Effector CD4-positive, alpha-beta T cell (primary cell): ENCODE measurements around the gene DNAJB4.
"Not testable (repeated sequence)": the region's sequence is repeated elsewhere in the genome, so short reads cannot be mapped to it uniquely, and the experiment has no call there.

Experiments used
- DNase-seq: peaks from one replicate; pipeline ENCODE4 v3.0.0-alpha.2; 2020

The DNAJB4 gene

DNA sequence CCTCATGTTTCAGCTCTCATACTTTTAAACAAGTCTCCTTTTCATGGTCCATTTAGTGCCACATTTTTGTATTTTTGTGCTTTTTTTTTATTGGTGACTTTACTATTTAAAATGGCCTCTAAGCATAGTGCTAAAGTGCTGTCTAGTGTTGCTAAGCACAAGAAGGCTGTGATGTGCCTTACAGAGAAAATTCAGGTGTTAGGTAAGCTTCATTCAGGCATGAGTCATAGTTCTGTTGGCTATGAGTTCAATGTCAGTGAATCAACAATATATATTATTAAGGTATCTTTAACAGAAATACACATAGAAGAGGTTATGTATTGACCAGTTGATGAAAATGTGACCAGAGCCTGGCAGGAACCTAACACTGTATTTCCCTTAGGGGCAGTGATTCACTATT lies 13.1 kb upstream of the DNAJB4 start:
- DNase-seq = no peak

DNA sequence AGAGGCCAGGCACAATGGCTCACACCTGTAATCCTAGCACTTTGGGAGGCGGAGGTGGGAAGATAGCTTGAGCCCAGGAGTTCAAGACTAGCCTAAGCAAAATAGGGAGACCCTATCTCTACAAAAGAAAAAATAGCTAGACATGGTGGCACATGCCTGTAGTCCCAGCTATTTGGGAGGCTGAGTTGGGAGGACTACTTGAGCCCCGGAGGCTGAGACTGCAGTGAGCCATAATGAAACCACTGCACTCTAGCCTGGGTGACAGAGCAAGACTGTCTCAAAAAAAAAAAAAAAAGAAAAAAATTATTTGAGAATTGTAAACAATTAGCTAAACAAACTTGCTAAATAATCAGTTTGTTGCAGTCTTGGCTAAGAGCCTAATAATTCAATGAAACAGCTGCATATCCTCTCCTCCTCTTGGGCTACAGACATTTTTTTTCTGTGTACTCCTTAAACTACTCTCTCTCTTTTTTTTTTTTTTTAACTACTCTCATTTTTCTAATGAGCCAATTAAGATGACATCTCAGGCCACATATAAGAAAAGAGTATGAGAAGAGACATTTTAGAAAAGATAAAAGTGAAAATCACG lies 10.5 kb upstream of the DNAJB4 start:
- DNase-seq = no peak

DNA sequence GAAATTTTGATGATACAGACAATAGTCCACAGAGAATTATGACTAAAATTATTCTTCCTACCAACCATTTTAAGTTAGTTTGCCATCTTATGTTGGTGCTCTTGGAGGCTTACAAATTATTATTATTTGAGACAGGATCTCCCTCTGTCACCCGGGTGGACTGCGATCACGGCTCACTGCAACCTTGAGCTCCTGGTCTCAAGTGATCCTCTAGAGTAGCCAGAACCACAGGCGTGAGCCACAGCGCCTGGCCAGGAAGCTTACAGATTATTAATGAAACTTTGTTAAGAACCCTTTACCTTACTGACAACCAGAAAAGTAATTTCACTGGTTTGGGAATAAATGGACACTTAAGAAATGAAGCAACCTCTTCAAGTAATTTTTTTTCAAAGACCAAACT lies 8.0 kb upstream of the DNAJB4 start:
- DNase-seq = no peak

DNA sequence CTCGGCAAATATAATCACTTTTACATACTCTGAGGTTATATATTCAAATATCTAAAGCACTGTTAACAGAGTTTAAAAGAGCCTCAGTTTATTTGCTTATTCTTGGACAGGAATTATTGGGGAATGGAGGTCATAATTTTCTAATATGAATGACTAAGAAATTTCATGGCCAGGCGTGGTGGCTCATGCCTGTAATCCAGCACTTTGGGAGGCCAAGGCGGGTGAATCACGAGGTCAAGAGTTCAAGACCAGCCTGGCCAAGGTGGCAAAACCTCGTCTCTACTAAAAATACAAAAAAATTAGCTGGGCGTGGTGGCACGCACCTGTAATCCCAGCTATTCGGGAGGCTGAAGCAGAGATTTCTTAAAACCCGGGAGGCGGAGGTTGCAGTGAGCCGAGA lies 4.2 kb upstream of the DNAJB4 start:
- not testable (repeated sequence) for DNase-seq

GRCh38 chr1:78003070-78003746 lies 1.5 kb upstream of the DNAJB4 start:
- no peak for DNase-seq

DNA sequence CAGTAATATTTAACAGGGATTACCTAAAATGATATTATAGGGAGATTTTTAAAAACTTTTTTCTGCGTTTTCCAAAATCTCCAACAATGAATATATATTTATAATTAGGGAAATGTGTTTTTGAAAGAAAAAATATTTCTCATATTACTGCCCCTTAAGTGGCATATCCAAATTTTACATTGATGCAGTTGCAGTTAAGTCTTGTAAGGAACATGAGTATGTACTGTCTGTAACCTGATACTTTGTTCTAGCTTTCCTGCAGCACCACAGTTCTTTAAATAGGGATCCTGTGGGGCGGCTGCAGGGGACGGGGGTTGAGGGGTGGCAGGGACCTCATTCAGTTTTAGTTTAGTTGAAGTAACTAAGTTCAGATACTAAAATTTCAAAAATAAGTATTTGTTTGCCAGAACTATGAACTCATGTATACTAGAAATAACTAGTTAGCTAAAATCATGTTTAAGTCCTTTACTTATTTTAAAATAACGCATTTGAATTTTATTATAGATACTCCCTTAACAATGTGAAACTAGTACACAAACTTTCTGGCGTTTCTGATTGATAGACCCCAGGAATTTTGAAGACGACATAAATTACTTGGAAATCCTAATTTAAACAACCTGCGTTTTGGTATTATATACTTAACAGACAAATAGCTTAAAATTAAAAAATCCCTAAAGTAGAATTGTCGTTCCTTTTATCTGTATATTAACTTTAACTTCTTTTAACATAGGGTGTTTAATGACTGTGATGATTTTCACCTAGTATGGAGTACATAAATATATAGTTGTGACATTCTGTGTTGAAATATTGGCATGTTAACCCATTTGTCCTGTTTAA lies 639 bp upstream of the DNAJB4 start:
- no peak for DNase-seq

DNA sequence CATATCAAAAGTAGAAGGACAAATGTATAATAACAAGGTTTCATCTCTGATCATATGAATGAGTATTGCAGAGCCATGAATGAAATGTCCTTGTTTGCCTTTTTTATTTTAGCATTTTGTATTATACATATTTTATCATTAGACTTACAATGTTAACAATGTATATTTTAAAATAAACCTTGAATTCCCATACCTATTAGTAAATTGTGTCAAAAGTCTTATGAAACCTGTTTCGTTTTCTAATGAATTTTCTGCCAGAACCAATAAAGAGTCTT lies 646 bp downstream of the DNAJB4 start:
- DNase-seq = no peak

- no peak for DNase-seq
Observed at GRCh38 chr1:78005755-78006154, 1.0 kb downstream of the DNAJB4 start.

DNA sequence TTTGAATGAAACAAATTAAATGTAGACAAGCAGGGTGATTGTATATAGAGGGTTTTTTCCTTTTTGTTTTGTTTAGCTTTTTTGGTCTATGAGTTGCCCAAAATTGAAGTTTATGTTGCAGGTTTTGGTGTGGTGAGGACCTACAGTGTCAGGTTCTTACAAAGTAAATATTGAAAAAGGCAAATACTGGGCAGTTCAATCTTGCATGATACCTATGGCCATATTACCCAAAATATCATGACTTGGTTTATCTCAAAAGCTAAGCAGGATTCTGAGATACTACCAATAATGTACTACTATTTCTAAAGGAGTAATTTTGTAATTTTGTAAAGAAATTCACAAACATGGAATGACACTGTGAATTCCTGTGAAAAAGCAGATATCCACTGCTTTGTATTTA lies 1.8 kb downstream of the DNAJB4 start:
- no peak for DNase-seq

DNA sequence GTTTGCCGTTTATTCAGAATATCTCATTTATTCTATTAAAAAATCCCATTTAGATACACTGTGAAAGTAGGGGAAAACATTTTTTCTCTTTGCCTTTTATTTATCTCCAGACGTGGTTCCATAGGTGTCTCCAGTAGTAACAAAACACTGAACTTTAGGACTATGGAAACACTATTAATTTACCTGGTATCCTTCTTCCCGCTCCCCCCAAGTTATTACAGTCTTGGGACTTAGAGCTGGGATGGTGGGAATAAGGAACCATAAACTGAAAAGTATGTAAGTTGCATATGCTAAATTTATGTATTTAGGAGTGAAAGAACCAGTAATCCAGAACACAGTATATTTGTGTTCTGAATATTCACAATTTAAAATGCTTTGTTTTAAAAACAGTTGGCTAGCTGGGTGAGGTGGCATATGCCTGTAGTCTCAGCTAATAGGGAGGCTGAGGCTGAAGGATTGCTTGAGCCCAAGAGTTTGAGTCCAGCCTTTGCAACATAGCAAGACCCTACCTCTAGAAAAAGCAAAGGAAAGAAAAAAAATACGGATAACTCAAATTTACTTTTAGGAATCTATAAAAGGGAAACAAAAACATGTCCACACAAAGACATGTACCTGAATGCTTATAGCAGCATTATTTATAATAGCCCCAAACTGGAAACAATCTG lies 3.1 kb downstream of the DNAJB4 start:
- no peak for DNase-seq

DNA sequence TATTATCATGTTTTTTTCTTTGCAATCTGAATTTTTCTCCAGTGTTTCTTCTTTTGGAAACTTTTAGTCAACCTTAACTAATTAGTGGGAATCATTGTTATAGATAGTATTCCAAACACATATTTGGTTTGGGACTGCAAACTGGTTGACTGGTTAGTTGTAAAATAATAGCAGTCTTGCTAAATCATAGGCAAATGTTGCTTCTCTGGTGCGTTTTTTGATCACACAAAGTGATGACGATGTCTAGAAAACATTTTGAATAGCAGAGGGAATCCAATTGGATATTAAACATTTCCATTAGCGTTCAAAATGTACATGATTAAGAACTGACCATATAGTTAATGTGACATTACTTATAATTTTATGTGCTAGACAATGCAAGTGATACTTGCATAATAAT lies 4.5 kb downstream of the DNAJB4 start:
- DNase-seq = no peak

DNA sequence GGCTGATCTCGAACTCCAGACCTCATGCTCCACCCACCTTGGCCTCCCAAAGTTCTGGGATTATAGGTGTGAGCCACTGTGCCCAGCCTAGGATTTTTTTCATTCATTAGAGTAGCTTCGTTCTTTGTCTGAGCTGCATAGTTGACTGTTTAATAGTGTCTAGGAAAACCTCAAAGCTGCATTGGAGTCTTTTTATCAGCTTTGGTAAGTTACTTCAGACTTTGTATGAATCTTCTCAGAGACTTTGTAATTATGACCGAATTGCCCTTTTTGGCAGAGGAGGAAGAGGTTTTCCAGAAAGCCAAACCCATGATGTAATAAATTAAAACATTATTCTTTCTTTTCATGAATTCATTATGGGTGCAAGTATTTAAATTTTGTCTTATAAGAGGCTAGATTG lies 5.1 kb downstream of the DNAJB4 start:
- DNase-seq = no peak

DNA sequence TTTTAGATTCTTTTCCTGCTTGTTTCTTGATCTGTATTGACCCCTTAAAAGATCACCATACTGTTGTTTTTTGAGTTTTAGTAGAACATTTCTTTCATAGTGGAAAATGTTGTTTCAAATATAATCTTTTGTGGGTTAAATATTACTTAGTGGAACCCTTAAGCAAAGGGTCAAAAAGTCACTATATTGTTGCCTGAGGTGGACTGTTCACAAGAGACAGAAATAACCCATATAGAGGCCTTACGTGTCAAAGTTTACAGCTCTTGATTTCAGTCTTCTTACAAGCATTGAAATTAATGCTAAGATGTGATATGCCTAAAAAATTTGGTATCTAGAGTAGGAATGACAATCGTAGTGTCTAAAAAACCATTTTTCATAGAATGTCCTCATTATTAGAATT lies 6.3 kb downstream of the DNAJB4 start:
- no peak for DNase-seq

DNA sequence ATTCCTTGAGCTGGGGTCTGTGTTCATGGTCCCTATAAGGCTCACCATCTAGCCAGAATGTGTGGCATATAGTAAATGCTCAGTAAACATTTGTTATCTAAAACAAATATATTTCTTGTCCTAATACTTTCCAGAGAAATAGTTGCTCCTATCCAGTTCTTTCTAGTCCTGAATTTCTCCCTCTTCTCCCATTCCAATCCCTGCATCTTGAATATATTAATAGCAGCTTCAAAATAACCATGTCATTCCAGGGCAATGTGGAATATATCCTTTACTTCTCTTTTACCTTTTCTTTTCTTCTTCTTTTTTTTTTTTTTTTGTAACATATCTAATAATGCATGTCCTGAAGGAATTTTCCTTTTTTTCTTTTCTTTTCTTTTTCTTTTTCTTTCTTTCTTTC lies 10.4 kb downstream of the DNAJB4 start:
- no peak for DNase-seq

DNA sequence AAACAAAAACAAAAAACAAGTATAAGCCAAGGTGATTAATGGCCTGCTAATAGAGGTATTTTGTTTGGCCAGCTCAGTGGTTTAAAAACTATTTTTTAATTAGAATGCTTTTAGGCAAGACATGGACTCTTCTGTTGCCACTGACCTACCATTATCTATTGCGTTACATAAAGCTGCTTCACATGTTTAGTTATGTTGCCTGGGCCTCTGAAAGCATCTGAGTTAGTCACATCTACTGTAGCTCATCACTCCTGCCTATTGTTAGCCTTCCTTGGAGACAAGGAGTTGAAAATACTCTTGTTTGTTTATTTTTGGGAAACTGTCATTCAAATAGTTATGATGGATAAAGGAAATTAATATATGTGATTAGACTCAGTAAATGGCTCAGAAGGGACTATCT lies 14.3 kb downstream of the DNAJB4 start:
- no peak for DNase-seq

DNA sequence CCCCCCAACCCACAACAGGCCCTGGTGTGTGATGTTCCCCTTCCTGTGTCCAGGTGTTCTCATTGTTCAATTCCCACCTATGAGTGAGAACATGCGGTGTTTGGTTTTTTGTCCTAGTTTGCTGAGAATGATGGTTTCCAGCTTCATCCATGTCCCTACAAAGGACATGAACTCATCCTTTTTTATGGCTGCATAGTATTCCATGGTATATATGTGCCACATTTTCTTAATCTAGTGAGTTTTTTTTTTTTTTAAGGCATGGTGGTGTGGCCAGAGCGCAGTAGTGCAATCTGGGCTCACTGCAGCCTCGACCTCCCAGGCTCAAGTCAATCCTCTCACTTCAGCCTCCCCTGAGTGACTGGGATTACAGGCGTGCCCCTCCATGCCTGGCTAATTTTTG lies 16.4 kb downstream of the DNAJB4 start:
- DNase-seq = not testable (repeated sequence)

DNA sequence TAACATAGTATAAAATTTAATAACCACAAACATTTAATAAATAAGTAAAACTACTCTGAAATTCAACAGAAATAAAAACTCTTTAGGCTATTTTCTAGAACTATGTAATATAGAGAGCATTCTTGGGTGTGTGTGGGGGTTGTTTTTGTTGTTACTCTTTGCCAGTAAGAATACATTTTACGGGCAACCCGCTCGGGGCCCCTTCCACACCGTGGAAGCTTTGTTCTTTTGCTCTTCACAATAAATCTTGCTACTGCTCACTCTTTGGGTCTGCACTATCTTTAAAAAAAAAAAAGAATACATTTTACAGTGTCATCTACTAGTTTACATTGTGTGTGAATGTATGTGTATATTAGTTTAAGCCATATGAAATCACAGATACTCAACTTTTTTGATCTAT lies 25.1 kb downstream of the DNAJB4 start:
- DNase-seq = no peak

DNA sequence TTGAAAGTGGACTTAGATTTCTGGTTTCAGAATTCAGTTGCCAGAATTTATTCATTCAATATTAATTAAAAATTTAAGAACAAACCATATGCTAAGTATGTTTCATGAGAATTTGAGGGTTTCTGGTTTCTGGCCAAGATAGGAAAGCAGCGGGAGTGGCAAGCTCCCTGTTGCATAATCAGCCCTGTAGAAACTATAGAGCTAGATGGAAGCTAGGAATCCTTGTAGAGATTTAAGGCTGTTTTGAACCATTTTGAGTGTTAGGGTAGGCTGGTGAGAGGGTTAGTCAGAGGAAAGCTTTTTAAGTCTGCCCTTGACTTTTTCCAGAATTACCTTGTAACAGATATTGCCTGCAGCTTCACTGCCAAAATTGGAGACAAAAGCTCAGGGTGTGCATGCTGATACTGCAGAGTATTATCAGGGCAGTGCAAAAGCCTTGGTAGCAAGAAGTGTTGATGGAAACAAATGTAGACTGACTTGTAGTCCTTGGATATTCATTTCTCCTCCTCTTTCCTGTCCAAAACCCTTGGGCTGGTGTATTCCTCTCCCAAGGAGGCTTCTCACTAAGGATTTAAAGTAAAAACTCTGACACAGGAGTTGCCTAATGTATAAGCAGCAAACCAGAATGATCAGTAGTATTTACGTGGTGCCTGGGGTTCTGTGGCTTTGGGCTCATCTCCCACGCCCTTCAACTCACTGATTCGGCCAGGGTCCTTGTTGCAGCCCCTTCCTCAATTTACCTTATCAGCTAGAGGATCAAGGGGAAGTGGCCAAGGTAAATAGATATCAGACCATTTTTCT lies 28.5 kb downstream of the DNAJB4 start:
- DNase-seq = no peak

DNA sequence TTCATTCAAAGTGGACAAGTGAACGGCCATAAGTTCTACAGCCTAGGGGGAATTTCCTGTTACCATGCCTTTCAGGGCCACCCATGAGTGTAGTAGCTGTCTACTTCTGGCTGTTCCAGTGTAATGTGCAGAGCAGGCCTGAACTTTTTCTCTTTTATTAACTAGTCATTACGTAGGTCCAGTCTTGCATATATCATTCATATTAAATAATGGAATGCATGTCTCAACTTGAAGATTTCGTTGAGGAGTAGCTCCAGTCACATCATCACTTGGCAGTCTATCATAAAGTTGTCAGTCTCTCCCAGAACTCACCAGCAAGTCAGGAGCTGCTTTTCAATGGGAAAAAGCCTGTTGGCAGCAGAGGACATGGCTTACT lies 29.0 kb downstream of the DNAJB4 start:
- DNase-seq = no peak

DNA sequence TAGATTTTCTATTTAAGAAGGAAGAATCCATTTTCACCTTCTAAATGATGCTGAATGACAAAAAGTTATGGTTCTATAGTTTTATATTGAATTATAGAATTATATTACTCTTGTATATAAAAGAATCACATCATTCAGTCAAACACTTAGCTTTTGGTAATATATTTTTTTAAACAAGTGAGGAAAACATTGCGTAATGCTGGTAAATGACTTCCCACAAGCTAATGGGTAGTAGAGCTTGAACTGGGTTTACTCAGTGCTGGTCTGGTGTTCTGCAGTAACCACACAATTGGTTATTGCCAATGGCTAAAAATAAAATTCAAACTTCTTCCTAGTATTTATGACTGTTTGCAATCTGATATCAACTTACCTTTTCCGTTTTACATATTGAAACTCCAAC lies 30.4 kb downstream of the DNAJB4 start:
- no peak for DNase-seq

DNA sequence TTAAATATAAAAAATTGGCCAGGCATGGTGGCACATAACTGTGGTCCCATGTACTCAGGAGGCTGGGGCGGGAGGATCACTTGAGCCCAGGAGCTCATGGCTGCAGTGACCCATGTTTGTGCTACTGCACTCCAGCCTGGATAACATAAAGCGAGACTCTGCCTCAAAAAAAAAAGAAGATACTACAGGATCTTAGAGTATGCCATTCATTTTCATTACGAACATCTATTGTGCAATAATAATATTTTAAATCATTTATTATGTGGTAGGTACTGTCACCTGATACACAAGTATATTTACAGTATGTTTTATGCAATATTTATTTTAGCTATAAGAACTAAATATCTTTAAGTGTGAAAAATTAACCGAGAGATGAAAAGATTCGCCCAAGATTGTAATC lies 31.7 kb downstream of the DNAJB4 start:
- no peak for DNase-seq

DNA sequence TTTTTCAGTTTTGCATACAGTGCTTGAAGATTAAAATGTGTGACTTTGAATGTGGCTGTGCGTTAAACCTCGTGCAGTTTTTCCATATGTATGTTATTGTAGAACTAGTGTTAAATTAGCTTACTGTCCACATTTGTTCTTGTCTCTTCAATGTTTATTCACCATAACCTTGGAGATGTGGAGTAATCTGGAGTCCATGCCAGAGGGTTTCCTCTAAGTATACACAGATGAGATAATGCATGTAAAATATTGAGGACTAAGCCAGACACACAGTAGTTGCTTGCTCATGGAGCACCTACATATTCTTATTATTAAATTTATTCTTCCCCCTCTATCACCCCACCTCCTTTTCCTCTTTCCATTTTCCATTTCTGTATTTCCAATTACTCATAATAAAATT lies 33.3 kb downstream of the DNAJB4 start:
- DNase-seq = no peak

DNA sequence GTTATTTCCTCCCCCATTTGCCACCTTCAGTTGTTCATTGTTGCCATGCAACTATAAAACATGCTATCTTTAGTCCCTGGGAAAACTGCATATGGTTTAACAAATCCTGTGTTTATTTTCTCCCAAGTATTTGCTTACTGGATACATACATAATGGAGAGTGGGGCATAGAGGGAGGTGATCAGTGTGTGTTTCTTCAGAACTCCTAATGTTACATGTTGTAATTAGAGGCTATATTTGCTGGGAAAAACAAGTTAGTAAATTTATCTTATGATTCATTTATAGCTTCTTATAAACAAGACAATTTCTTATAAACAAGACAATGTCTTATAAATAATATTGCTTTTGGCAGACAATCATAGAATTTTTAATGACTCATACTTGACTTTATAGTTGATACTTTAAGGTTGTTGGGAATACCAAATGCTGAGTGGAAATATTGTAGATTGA lies 33.8 kb downstream of the DNAJB4 start:
- no peak for DNase-seq
